Subcutaneous preadipocyte (primary cell): Measurements from ENCODE around the gene PLEKHS1. TPM values are rescaled to one million over a fixed set of nuclear protein-coding genes. Genes with fewer than 3 reads are reported as not detected.

ENCODE experiments used
- small RNA-seq: library from RNA; depleted of rRNA; stranded (forward); fragments of <200 nt; gene quantifications from one replicate; pipeline ENCODE3, GENCODE V24; 2012
- total RNA-seq: library from RNA; depleted of rRNA; stranded (reverse); fragments of >200 nt; gene quantifications from 2 replicates; pipeline ENCODE4 v1.2.3, GENCODE V29; 2012

Gene PLEKHS1
- total RNA-seq: not detected in 2 replicates

DNA sequence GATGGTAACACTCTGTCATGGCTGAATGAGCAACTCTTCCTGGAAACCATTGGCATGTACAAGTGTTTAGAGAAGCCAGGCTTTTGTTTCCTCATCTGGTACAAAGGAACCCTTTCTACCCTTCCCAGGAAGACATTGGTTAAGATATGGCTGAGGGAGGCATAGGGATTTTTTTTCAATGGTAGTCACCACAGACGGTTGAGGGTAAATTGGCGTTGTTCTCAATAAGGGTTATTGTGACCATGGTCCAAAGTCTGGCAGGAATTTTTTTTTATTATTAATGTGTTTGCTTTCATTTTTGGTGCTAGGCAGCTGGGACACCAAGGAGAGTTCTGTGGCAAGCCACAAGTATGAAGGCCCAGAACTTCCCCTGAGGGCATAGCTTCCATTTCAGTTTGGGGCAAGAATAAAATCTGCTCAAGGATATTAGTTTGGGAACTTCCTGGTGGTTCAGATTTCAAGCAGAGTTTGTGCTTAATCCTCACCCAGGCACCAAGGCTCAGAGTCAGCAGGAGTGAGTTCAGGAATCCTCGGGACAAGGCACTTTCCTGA, at the start of gene PLEKHS1:
PLEKHS1 (plus strand) TSS at position 502 of the 552 bp plus-strand sequence. CDS start 3,596 bp downstream, outside the sequence.

Small RNA genes within 50 kb of the gene (small RNA-seq; reads per million reads assigned to genes)
- gene RF00560: not detected

Other genes starting within 250 kb of the PLEKHS1 start
- not detected in 2 replicates for gene HABP2, start 198.6 kb upstream of the PLEKHS1 start, total RNA-seq
- gene NRAP, start 87.6 kb upstream of the PLEKHS1 start, total RNA-seq: not detected in 2 replicates
- 23.5 and 25.2 TPM in 2 replicates for gene CASP7, start 71.8 kb upstream of the PLEKHS1 start, total RNA-seq
- gene DCLRE1A, start 102.4 kb downstream of the PLEKHS1 start, total RNA-seq: 4.0 and 7.0 TPM in 2 replicates
- gene NHLRC2, start 103.0 kb downstream of the PLEKHS1 start, total RNA-seq: 9.9 and 18.0 TPM in 2 replicates